Measurements from ENCODE around the gene VTI1A. TPM values are rescaled to one million over a fixed set of nuclear protein-coding genes. Genes with fewer than 3 reads are reported as not detected.

The VTI1A gene
- total and polyA plus RNA-seq, 12 donors = 5.2 to 64.1 (median 22.0) TPM

GRCh38 chr10:112669989-112670388 is 223.0 kb downstream of the VTI1A start:
- 94 to 96% (median 95%) methylated on average over 4 of the region's 4 CpGs for WGBS, 4 donors
- peaks cover 0 to 9% of the 10 kb centered on the region in 2 donors for H3K4me1 ChIP-seq (replicated peaks in 1 of 2)
- no peak overlapping the region for H3K27ac ChIP-seq
- no peak for TF ChIP-seq CTCF (IDR thresholded peaks at IDR 0.05)
- TF ChIP-seq POLR2A (IDR thresholded peaks at IDR 0.05) = no peak
- no peak overlapping the region for H3K4me3 ChIP-seq
- H3K9me3 ChIP-seq (replicated peaks in 1 of 3) = no peaks in the 10 kb centered on the region
- H3K36me3 ChIP-seq (replicated peaks in 1 of 2) = no peaks in the 10 kb centered on the region
- intact Hi-C loops (cut with DNase I) = no loop called here
- DNase-seq = no peak
- no peaks in the 10 kb centered on the region for H3K27me3 ChIP-seq

GRCh38 chr10:112671743-112672142 is 224.7 kb downstream of the VTI1A start:
- TF ChIP-seq POLR2A (IDR thresholded peaks at IDR 0.05) = no peak
- TF ChIP-seq CTCF (IDR thresholded peaks at IDR 0.05) = no peak
- peaks cover 0 to 9% of the 10 kb centered on the region in 2 donors for H3K4me1 ChIP-seq (replicated peaks in 1 of 2)
- no peak overlapping the region for H3K27ac ChIP-seq
- H3K4me3 ChIP-seq = no peak overlapping the region
- H3K9me3 ChIP-seq (replicated peaks in 1 of 3) = no peaks in the 10 kb centered on the region
- no peaks in the 10 kb centered on the region for H3K27me3 ChIP-seq
- 87 to 92% (median 90%) methylated on average over 4 of the region's 4 CpGs for WGBS, 4 donors
- intact Hi-C loops (cut with DNase I) = no loop called here
- DNase-seq = no peak
- no peaks in the 10 kb centered on the region for H3K36me3 ChIP-seq (replicated peaks in 1 of 2)

- no peak for TF ChIP-seq CTCF (IDR thresholded peaks at IDR 0.05)
- no peak for TF ChIP-seq POLR2A (IDR thresholded peaks at IDR 0.05)
- intact Hi-C loops (cut with DNase I) = no loop called here
- no peaks in the 10 kb centered on the region for H3K9me3 ChIP-seq (replicated peaks in 1 of 3)
- WGBS, 4 donors = 95 to 100% (median 98%) methylated on average over 5 of the region's 5 CpGs
- no peaks in the 10 kb centered on the region for H3K36me3 ChIP-seq (replicated peaks in 1 of 2)
- H3K27me3 ChIP-seq = no peaks in the 10 kb centered on the region
- DNase-seq = no peak
- peaks cover 0 to 13% of the 10 kb centered on the region in 2 donors for H3K4me1 ChIP-seq (replicated peaks in 1 of 2)
- H3K4me3 ChIP-seq = no peak overlapping the region
- no peak overlapping the region for H3K27ac ChIP-seq
Measured at GRCh38 chr10:112672706-112673105, 225.7 kb downstream of the VTI1A start.

- Histone ChIP-seq H3K27me3 (no peaks in the 10 kb centered on the region), H3K27ac (no peak overlapping the region), H3K4me1 (replicated peaks in 1 of 2) (peaks cover 0 to 24% of the 10 kb centered on the region in 2 donors), H3K9me3 (replicated peaks in 1 of 3) (no peaks in the 10 kb centered on the region), H3K4me3 (no peak overlapping the region), H3K36me3 (replicated peaks in 1 of 2) (no peaks in the 10 kb centered on the region)
- TF ChIP-seq CTCF (IDR thresholded peaks at IDR 0.05) = no peak
- intact Hi-C loops (cut with DNase I) = no loop called here
- DNase-seq = no peak
- 96 to 98% (median 96%) methylated on average over 10 of the region's 10 CpGs for WGBS, 4 donors
Measured at GRCh38 chr10:112675560-112676083, 228.6 kb downstream of the VTI1A start.

Data from adrenal gland (tissue), 12 donors.